Kidney (tissue), 14 donors: Measurements from ENCODE around the gene AKAP1. TPM values are rescaled to one million over a fixed set of nuclear protein-coding genes. Genes with fewer than 3 reads are reported as not detected.
A peak's percentile ranks its signal among the peaks of the same experiment; 100 is the strongest.

Source experiments
- DNase-seq, 5 donors: peaks; one replicate each; pipeline ENCODE4 v3.0.0-alpha.2; 2013 to 2020
- FAIRE-seq: peaks from 2 replicates; lab custom pipeline; 2012; peaks lifted over from hg19 to GRCh38; lab: Jason Lieb, UNC
- H3K27ac ChIP-seq, 2 donors: one replicate each; pipeline ENCODE4 v1.7.0; 2013; ENCODE audit warnings: low read depth in 2 of 2, low read length in 2 of 2, inconsistent platforms in 1 of 2
- H3K27me3 ChIP-seq: one replicate; pipeline ENCODE4 v1.7.1; 2013; ENCODE audit warnings: low read length, inconsistent platforms; ENCODE audit not compliant: control insufficient read depth, insufficient read depth
- H3K36me3 ChIP-seq, 3 donors: one replicate each; pipeline versions ENCODE4 v1.7.0 to v1.7.1; 2013; ENCODE audit warnings: low read length in 3 of 3, control low read depth in 1 of 3, inconsistent platforms in 1 of 3; ENCODE audit not compliant: insufficient read depth in 3 of 3, control insufficient read depth in 2 of 3
- H3K4me1 ChIP-seq, 3 donors: one replicate each; pipeline versions ENCODE4 v1.7.0 to v1.7.1; 2013; ENCODE audit warnings: low read length in 3 of 3, inconsistent platforms in 1 of 3, low read depth in 1 of 3; ENCODE audit not compliant: control insufficient read depth in 2 of 3, insufficient read depth in 2 of 3
- H3K4me3 ChIP-seq, 3 donors: one replicate each; pipeline versions ENCODE4 v1.7.0 to v1.8.1; 2013; ENCODE audit warnings: low read length in 3 of 3, control low read depth in 1 of 3, inconsistent platforms in 1 of 3
- H3K9ac ChIP-seq, 3 donors: one replicate each; pipeline versions ENCODE4 v1.7.0 to v1.7.1; 2013; ENCODE audit warnings: low read length in 3 of 3, control low read depth in 1 of 3, inconsistent platforms in 1 of 3
- H3K9me3 ChIP-seq, 3 donors: one replicate each; pipeline versions ENCODE4 v1.7.0 to v1.7.1; 2013; ENCODE audit warnings: low read length in 3 of 3, control low read depth in 1 of 3, inconsistent platforms in 1 of 3; ENCODE audit not compliant: control insufficient read depth in 2 of 3, insufficient read depth in 1 of 3
- intact Hi-C: fragments of 100-400 bp; cut with DNase I; formaldehyde crosslinking; loops from one replicate; pipeline ENCODE4 v1.11.1; 2022
- polyA plus RNA-seq: library from polyadenylated mRNA; stranded (reverse); fragments of 350-450 nt; fragmentation: Illumina TruSeq; extraction: RNeasy Lipid Tissue Mini Kit (QIAGEN cat#74804); gene quantifications from one replicate; pipeline ENCODE4 v1.2.3, GENCODE V29; 2014; ENCODE audit warnings: low read depth, low replicate concordance; ENCODE audit not compliant: insufficient read depth
- total RNA-seq: library from RNA; stranded (reverse); fragmentation: NEBNext Ultra II Directional; extraction: Animal tissue kit (Norgen Biotek cat#: 25700); gene quantifications from one replicate; pipeline ENCODE4 v1.2.1, GENCODE V29; 2021
- TF ChIP-seq, protein P1 (sequence below): IDR thresholded peaks from 3 replicates; pipeline ENCODE4 v1.5.1; 2012; ENCODE audit warnings: mild to moderate bottlenecking, moderate library complexity, borderline replicate concordance; ENCODE audit not compliant: insufficient read depth; ENCODE audit errors: extremely low read depth
- donor health status: control.
- donor health status: control.
- donor health status: control.
- donor health status: control.
- donor health status: control.
- donor health status: DM: yes; HTN: yes; CAD: no.
- donor health status: Normal renal cell carcinoma (clear cell type).

AKAP1 gene
- total and polyA plus RNA-seq, 2 donors from 2014 or later: 24.6 to 46.8 TPM

GRCh38 chr17:57113011-57113410, 28.0 kb downstream of the AKAP1 start:
- TF ChIP-seq, protein P1, sequence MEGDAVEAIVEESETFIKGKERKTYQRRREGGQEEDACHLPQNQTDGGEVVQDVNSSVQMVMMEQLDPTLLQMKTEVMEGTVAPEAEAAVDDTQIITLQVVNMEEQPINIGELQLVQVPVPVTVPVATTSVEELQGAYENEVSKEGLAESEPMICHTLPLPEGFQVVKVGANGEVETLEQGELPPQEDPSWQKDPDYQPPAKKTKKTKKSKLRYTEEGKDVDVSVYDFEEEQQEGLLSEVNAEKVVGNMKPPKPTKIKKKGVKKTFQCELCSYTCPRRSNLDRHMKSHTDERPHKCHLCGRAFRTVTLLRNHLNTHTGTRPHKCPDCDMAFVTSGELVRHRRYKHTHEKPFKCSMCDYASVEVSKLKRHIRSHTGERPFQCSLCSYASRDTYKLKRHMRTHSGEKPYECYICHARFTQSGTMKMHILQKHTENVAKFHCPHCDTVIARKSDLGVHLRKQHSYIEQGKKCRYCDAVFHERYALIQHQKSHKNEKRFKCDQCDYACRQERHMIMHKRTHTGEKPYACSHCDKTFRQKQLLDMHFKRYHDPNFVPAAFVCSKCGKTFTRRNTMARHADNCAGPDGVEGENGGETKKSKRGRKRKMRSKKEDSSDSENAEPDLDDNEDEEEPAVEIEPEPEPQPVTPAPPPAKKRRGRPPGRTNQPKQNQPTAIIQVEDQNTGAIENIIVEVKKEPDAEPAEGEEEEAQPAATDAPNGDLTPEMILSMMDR: no peak
- Histone ChIP-seq H3K27ac (no peak overlapping the region), H3K36me3 (peaks cover 2 to 42% (median 24%) of the 10 kb centered on the region in 3 donors), H3K9ac (no peak overlapping the region), H3K4me3 (no peak overlapping the region), H3K27me3 (no peaks in the 10 kb centered on the region), H3K9me3 (no peaks in the 10 kb centered on the region), H3K4me1 (peaks cover 0 to 27% (median 17%) of the 10 kb centered on the region in 3 donors)
- intact Hi-C loops: no loop called here
- FAIRE-seq: no peak
- DNase-seq: no peak

GRCh38 chr17:57113656-57114055, 28.6 kb downstream of the AKAP1 start:
- intact Hi-C loops: no loop called here

GRCh38 chr17:57114085-57114673, 29.1 kb downstream of the AKAP1 start:
- Histone ChIP-seq H3K36me3 (peaks cover 2 to 54% (median 27%) of the 10 kb centered on the region in 3 donors), H3K9ac (no peak overlapping the region), H3K27me3 (no peaks in the 10 kb centered on the region), H3K4me3 (no peak overlapping the region), H3K27ac (no peak overlapping the region), H3K9me3 (no peaks in the 10 kb centered on the region), H3K4me1 (peaks cover 0 to 19% (median 16%) of the 10 kb centered on the region in 3 donors)
- FAIRE-seq: no peak
- intact Hi-C loops: no loop called here
- TF ChIP-seq, protein P1: peak; percentile 81
- DNase-seq: peak in 3 of 5 donors; percentile 41 to 67 (median 43)

More at GRCh38 chr17:57113656-57114055, 28.6 kb downstream of the AKAP1 start:
- Histone ChIP-seq H3K27ac (no peak overlapping the region), H3K36me3 (peaks cover 2 to 49% (median 27%) of the 10 kb centered on the region in 3 donors), H3K9me3 (no peaks in the 10 kb centered on the region), H3K9ac (no peak overlapping the region), H3K4me1 (peaks cover 0 to 25% (median 17%) of the 10 kb centered on the region in 3 donors), H3K27me3 (no peaks in the 10 kb centered on the region), H3K4me3 (no peak overlapping the region)
- DNase-seq (no peak), FAIRE-seq (no peak)
- TF ChIP-seq, protein P1: no peak
